ENCODE results near the gene UBE2G2. TPM values are rescaled to one million over a fixed set of nuclear protein-coding genes. Genes with fewer than 3 reads are reported as not detected.

Gene UBE2G2
- total RNA-seq, 1 experiment from 2014 or later = 91.3 TPM

- TF ChIP-seq CTCF (IDR thresholded peaks at IDR 0.05; ENCODE audit: insufficient read depth in 1 of 2, low read depth in 1 of 2, low read length in 1 of 2, severe bottlenecking in 1 of 2, unreplicated experiment in 1 of 2) = no peak
- POLR2A ChIA-PET = no interaction called here
- Mint-ChIP-seq H3K9me3 (ENCODE audit: unreplicated experiment) (peaks cover 7% of the 10 kb centered on the region), H3K4me3 (ENCODE audit: unreplicated experiment) (no peak overlapping the region), H3K4me1 (ENCODE audit: low read depth, unreplicated experiment) (peaks cover 5% of the 10 kb centered on the region), H3K27me3 (ENCODE audit: insufficient read depth, unreplicated experiment) (no peaks in the 10 kb centered on the region), H3K27ac (ENCODE audit: unreplicated experiment) (no peak overlapping the region), H3K36me3 (ENCODE audit: insufficient read depth, unreplicated experiment) (peaks cover 48% of the 10 kb centered on the region)
- Histone ChIP-seq H3K9me3 (peaks cover 11% of the 10 kb centered on the region), H3K4me3 (ENCODE audit: low read depth, low read length) (no peak overlapping the region), H3K4me1 (peaks cover 15% of the 10 kb centered on the region), H3K27me3 (replicated peaks; ENCODE audit: control insufficient read depth, insufficient read depth, low read length) (no peaks in the 10 kb centered on the region), H3K36me3 (ENCODE audit: control insufficient read depth, insufficient read depth, low read length) (peaks cover 2% of the 10 kb centered on the region)
- CTCF ChIA-PET = no interaction called here
- intact Hi-C loops (cut with micrococcal nuclease; ENCODE audit: unreplicated experiment) = loop anchor here (5.0 kb wide), 1 partner anchor 57 kb away; the partner anchor contains the start of gene PTTG1IP
- no TSS peak for BruUV-seq (replicated peaks)
- DNase-seq = no peak
Observed at GRCh38 chr21:44815225-44815624, 13.6 kb upstream of the UBE2G2 start.

GRCh38 chr21:44814498-44815023 lies 12.9 kb upstream of the UBE2G2 start:
- no peaks in the 10 kb centered on the region for H3K27me3 ChIP-seq (replicated peaks; ENCODE audit: control insufficient read depth, insufficient read depth, low read length)
- H3K36me3 ChIP-seq (ENCODE audit: control insufficient read depth, insufficient read depth, low read length) = peaks cover 3% of the 10 kb centered on the region
- Mint-ChIP-seq H3K36me3 (ENCODE audit: insufficient read depth, unreplicated experiment) (peaks cover 51% of the 10 kb centered on the region), H3K27me3 (ENCODE audit: insufficient read depth, unreplicated experiment) (no peaks in the 10 kb centered on the region), H3K9me3 (ENCODE audit: unreplicated experiment) (peaks cover under 1% of the 10 kb centered on the region), H3K4me1 (ENCODE audit: low read depth, unreplicated experiment) (peaks cover 5% of the 10 kb centered on the region), H3K4me3 (ENCODE audit: unreplicated experiment) (no peak overlapping the region), H3K27ac (ENCODE audit: unreplicated experiment) (no peak overlapping the region)
- H3K4me1 ChIP-seq = peaks cover 15% of the 10 kb centered on the region
- H3K9me3 ChIP-seq = peaks cover 5% of the 10 kb centered on the region; the same call in 1 of the 2 replicates
- intact Hi-C loops (cut with micrococcal nuclease; ENCODE audit: unreplicated experiment) = loop anchor here (5.0 kb wide), 1 partner anchor 58 kb away; the partner anchor contains the start of gene PTTG1IP
- no peak overlapping the region for H3K4me3 ChIP-seq (ENCODE audit: low read depth, low read length)
- no peak for TF ChIP-seq CTCF (IDR thresholded peaks at IDR 0.05; ENCODE audit: insufficient read depth in 1 of 2, low read depth in 1 of 2, low read length in 1 of 2, severe bottlenecking in 1 of 2, unreplicated experiment in 1 of 2)
- ChIA-PET CTCF (no interaction called here), POLR2A (no interaction called here)
- no peak for DNase-seq
- no TSS peak for BruUV-seq (replicated peaks)

DNA sequence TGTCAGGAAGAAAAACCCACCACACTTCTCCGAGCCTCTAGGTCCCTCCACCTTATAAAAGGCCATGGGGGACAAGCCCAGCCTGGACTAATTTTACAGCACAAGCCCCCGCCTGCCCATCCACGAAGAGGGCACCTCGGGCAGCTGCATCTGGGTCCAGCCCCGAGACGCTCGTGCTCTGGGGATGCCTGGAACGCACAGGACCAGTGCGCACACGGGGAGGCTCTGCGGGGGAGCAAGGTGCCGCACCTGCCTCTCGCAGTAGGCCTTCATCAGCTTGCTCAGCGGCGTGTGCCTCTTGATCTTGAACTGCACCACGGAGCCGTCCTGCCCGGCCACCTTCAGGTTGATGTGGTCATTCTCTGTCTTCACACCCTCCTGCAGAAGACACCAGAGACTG lies 12.1 kb upstream of the UBE2G2 start:
- no peak for DNase-seq
- no peak overlapping the region for H3K27ac Mint-ChIP-seq (ENCODE audit: unreplicated experiment)
- H3K27me3 ChIP-seq (replicated peaks; ENCODE audit: control insufficient read depth, insufficient read depth, low read length) = no peaks in the 10 kb centered on the region
- no peaks in the 10 kb centered on the region for H3K27me3 Mint-ChIP-seq (ENCODE audit: insufficient read depth, unreplicated experiment)
- peaks cover 5% of the 10 kb centered on the region for H3K4me1 Mint-ChIP-seq (ENCODE audit: low read depth, unreplicated experiment)
- no TSS peak for BruUV-seq (replicated peaks)
- no peaks in the 10 kb centered on the region for H3K9me3 Mint-ChIP-seq (ENCODE audit: unreplicated experiment)
- H3K36me3 ChIP-seq (ENCODE audit: control insufficient read depth, insufficient read depth, low read length) = peaks cover 3% of the 10 kb centered on the region
- H3K4me3 Mint-ChIP-seq (ENCODE audit: unreplicated experiment) = no peak overlapping the region
- no peak overlapping the region for H3K4me3 ChIP-seq (ENCODE audit: low read depth, low read length)
- no peak for TF ChIP-seq CTCF (IDR thresholded peaks at IDR 0.05; ENCODE audit: insufficient read depth in 1 of 2, low read depth in 1 of 2, low read length in 1 of 2, severe bottlenecking in 1 of 2, unreplicated experiment in 1 of 2)
- ChIA-PET POLR2A (no interaction called here), CTCF (no interaction called here)
- H3K9me3 ChIP-seq = no peaks in the 10 kb centered on the region
- intact Hi-C loops (cut with micrococcal nuclease; ENCODE audit: unreplicated experiment) = no loop called here
- H3K36me3 Mint-ChIP-seq (ENCODE audit: insufficient read depth, unreplicated experiment) = peaks cover 59% of the 10 kb centered on the region
- peaks cover 9% of the 10 kb centered on the region for H3K4me1 ChIP-seq
